Large intestine (tissue), 3 donors: ENCODE measurements around the gene DCTN4. TPM values are rescaled to one million over a fixed set of nuclear protein-coding genes. Genes with fewer than 3 reads are reported as not detected.

Experiments used
- DNase-seq, 2 donors: peaks; one replicate each; pipeline versions ENCODE4 v3.0.0 to v3.0.0-alpha.2; 2013
- H3K27ac ChIP-seq: one replicate; pipeline ENCODE4 v1.5.1; 2013; ENCODE audit warnings: low read length
- H3K27me3 ChIP-seq: 2 replicates; pipeline ENCODE4 v1.6.1; 2013; ENCODE audit warnings: low read length; ENCODE audit not compliant: control insufficient read depth, insufficient read depth
- H3K36me3 ChIP-seq: 2 replicates; pipeline ENCODE4 v1.6.1; 2013; ENCODE audit warnings: low read length; ENCODE audit not compliant: control insufficient read depth, insufficient read depth
- H3K4me1 ChIP-seq: one replicate; pipeline ENCODE4 v1.6.1; 2013; ENCODE audit warnings: low read length; ENCODE audit not compliant: control insufficient read depth, insufficient read depth
- H3K4me3 ChIP-seq: one replicate; pipeline ENCODE4 v1.5.1; 2013; ENCODE audit warnings: low read length
- H3K9me3 ChIP-seq: one replicate; pipeline ENCODE4 v1.6.1; 2013; ENCODE audit warnings: mild to moderate bottlenecking, low read depth, low read length, moderate library complexity; ENCODE audit not compliant: control insufficient read depth
- WGBS: methylation state at CpG from one replicate; pipeline ENCODE4 v1.1.5; 2013; ENCODE audit warnings: low lambda C conversion rate; ENCODE audit not compliant: insufficient coverage; 5-methylcytosine and 5-hydroxymethylcytosine counted together
- polyA plus RNA-seq: library from polyadenylated mRNA; unstranded; fragments of 120-200 nt; gene quantifications from one replicate; pipeline ENCODE4 v1.2.1, GENCODE V29; 2013

DCTN4 gene
- polyA plus RNA-seq, 1 donor = 49.5 TPM

- Histone ChIP-seq H3K36me3 (no peaks in the 10 kb centered on the region), H3K27me3 (no peaks in the 10 kb centered on the region), H3K4me1 (peaks cover 6% of the 10 kb centered on the region), H3K4me3 (no peak overlapping the region), H3K27ac (no peak overlapping the region), H3K9me3 (no peaks in the 10 kb centered on the region)
- no peak for DNase-seq
- no CpG with 5 or more reads among the region's 6 CpGs for WGBS
Measured at GRCh38 chr5:150789450-150789849, 30.6 kb upstream of the DCTN4 start.

DNA sequence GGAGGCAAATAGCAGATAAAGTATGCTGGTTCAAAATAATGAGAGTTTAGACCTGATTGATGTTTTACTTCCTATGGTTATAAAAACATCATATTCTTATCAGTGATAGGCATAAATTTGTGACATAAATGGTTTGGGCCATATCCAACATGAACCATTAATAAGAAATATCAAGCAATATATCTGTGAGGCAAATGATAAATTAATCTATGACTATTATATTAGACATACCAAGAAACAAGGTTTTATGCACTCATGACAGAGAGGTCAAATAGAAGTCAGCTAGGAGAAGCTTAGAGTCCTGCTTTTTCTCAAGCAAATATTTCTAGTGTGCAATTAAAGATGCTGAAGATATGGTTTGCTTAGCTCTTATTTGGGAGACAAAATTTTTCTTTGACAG lies 30.2 kb upstream of the DCTN4 start:
- Histone ChIP-seq H3K4me1 (peaks cover 10% of the 10 kb centered on the region), H3K4me3 (no peak overlapping the region), H3K27me3 (no peaks in the 10 kb centered on the region), H3K27ac (no peak overlapping the region), H3K9me3 (no peaks in the 10 kb centered on the region), H3K36me3 (no peaks in the 10 kb centered on the region)
- no peak for DNase-seq

GRCh38 chr5:150787656-150788055 lies 28.8 kb upstream of the DCTN4 start:
- H3K27ac ChIP-seq = no peak overlapping the region
- no peak for DNase-seq
- H3K27me3 ChIP-seq = no peaks in the 10 kb centered on the region
- no peak overlapping the region for H3K4me3 ChIP-seq
- no peaks in the 10 kb centered on the region for H3K9me3 ChIP-seq
- 57% methylated on average over 1 of the region's 1 CpG for WGBS
- no peaks in the 10 kb centered on the region for H3K36me3 ChIP-seq
- H3K4me1 ChIP-seq = peaks cover 19% of the 10 kb centered on the region

- Histone ChIP-seq H3K36me3 (no peaks in the 10 kb centered on the region), H3K9me3 (no peaks in the 10 kb centered on the region), H3K27me3 (no peaks in the 10 kb centered on the region), H3K4me1 (peaks cover 27% of the 10 kb centered on the region), H3K4me3 (no peak overlapping the region), H3K27ac (no peak overlapping the region)
- peak in 1 of 2 donors; percentile 64 for DNase-seq
- WGBS = no CpG with 5 or more reads among the region's 1 CpG
Measured at GRCh38 chr5:150786876-150787275, 28.1 kb upstream of the DCTN4 start.

DNA sequence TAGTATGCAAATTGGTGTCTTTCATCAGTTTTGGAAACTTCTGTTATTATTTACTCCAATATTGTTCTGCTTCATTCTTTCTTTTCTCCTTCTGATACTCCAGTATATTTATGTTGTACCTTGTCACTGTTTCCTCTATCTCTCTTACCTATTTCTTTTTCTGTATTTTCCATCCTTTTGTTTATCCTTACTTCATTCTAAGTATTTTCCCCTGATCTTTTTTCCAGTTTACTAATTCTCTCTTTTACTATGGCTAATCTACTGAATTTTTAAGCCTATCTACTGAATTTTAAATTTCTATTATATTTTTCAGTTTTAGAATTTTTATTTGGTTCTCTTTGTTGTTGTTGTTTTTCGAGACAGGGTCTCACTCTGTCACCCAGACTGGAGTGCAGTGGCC lies 27.1 kb upstream of the DCTN4 start:
- H3K9me3 ChIP-seq = no peaks in the 10 kb centered on the region
- peaks cover 36% of the 10 kb centered on the region for H3K4me1 ChIP-seq
- no peaks in the 10 kb centered on the region for H3K27me3 ChIP-seq
- no peaks in the 10 kb centered on the region for H3K36me3 ChIP-seq
- H3K4me3 ChIP-seq = no peak overlapping the region
- no peak overlapping the region for H3K27ac ChIP-seq
- WGBS = no CpG with 5 or more reads among the region's 1 CpG
- DNase-seq = no peak

GRCh38 chr5:150783422-150783928 lies 24.7 kb upstream of the DCTN4 start:
- DNase-seq = peak; percentile 90 to 96
- Histone ChIP-seq H3K4me3 (no peak overlapping the region), H3K4me1 (peaks cover 52% of the 10 kb centered on the region), H3K27ac (peak overlapping the region; percentile 79), H3K36me3 (no peaks in the 10 kb centered on the region), H3K27me3 (no peaks in the 10 kb centered on the region), H3K9me3 (no peaks in the 10 kb centered on the region)
- 0% methylated on average over 1 of the region's 7 CpGs for WGBS

DNA sequence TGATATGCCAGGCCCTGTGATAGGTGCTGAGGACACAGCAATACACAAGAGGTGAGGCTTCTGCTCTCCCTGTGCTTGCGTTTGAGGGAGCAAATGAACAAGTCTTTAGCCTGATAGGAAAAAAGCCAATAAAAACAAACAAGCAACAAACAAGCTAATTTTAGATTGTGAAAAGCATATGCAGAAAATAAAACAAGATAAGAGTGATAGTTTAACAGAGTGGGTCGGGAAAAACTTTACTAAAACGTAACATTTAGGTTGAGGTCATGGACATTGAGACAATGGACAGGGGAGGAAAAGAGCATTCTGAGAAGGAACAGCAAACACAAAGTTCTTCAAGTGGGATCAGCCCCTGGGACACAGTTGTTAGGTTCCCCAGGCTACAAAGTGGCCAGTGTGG lies 24.0 kb upstream of the DCTN4 start:
- Histone ChIP-seq H3K27ac (peak overlapping the region; percentile 79), H3K27me3 (no peaks in the 10 kb centered on the region), H3K36me3 (no peaks in the 10 kb centered on the region), H3K4me3 (no peak overlapping the region), H3K4me1 (peaks cover 54% of the 10 kb centered on the region), H3K9me3 (no peaks in the 10 kb centered on the region)
- WGBS = 12% methylated on average over 2 of the region's 3 CpGs
- DNase-seq = no peak

DNA sequence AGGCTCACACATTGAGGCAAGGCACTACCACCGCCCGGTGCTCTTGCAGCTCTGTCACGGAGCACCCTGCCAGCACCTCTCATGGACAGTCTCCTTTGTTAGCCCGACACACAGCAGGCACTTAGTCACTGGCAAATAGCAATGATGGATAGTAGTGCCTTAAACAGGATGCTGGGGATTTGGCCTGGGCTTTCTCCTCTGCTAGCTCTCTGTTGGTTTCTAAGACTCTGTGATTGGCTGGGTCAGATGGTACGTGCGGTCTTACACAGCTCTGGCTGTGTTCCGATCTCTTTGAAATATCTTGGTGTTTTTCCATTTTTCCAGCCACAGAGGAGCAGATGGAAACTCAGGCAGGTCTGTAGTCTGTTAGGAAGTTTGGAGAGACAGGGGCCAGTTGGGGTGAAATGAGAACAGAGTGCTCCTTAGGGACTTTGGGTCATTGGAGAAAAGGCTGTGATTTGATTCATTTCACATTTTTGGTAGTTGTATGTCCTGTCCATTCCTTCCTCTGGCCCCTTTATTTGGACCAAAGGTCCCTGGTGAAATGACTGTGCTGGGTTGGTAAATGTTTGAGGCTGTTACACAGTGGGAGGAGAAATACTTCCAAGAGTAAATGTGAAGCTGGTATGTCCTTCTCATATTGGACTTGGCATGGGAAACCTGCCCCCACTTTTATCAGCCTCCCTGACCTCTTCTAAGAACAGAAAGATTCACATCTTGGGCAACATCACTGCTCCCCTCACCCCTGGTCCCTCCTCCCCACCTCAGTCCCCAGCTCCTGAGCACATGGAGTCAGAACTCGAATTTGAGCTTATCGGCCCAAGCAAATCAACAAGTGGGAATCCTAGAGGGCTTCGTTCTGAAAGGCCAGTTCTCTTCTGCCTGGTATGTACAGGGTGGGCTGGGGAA lies 23.1 kb upstream of the DCTN4 start:
- H3K27ac ChIP-seq = peak overlapping the region; percentile 79
- peaks cover 55% of the 10 kb centered on the region for H3K4me1 ChIP-seq
- no peaks in the 10 kb centered on the region for H3K9me3 ChIP-seq
- no CpG with 5 or more reads among the region's 10 CpGs for WGBS
- peak in 1 of 2 donors; percentile 13 for DNase-seq
- H3K27me3 ChIP-seq = no peaks in the 10 kb centered on the region
- no peaks in the 10 kb centered on the region for H3K36me3 ChIP-seq
- H3K4me3 ChIP-seq = no peak overlapping the region

GRCh38 chr5:150780816-150781221 lies 22.0 kb upstream of the DCTN4 start:
- H3K4me1 ChIP-seq = peaks cover 51% of the 10 kb centered on the region
- no peak overlapping the region for H3K4me3 ChIP-seq
- H3K9me3 ChIP-seq = no peaks in the 10 kb centered on the region
- no peak overlapping the region for H3K27ac ChIP-seq
- WGBS = no CpG with 5 or more reads among the region's 5 CpGs
- DNase-seq = peak; percentile 41 to 65
- H3K27me3 ChIP-seq = no peaks in the 10 kb centered on the region
- no peaks in the 10 kb centered on the region for H3K36me3 ChIP-seq

GRCh38 chr5:150780187-150780692 lies 21.4 kb upstream of the DCTN4 start:
- Histone ChIP-seq H3K36me3 (no peaks in the 10 kb centered on the region), H3K4me1 (peaks cover 51% of the 10 kb centered on the region), H3K4me3 (no peak overlapping the region), H3K27ac (no peak overlapping the region), H3K27me3 (no peaks in the 10 kb centered on the region), H3K9me3 (no peaks in the 10 kb centered on the region)
- DNase-seq = no peak
- WGBS = no CpG with 5 or more reads among the region's 6 CpGs
